PC-3 (cell line): Measurements from ENCODE around the gene PRUNE2.

Source experiments
- EZH2 ChIP-seq: fragments of 300-600 bp; sonication (generic); IDR thresholded peaks from one replicate; pipeline ENCODE4 v1.6.1; 2017; ENCODE audit warnings: antibody characterized with exemption, mild to moderate bottlenecking, low read length; ENCODE audit not compliant: unreplicated experiment
- EZH2phosphoT487 ChIP-seq: fragments of 300-600 bp; sonication (generic); IDR thresholded peaks from 2 replicates; pipeline ENCODE4 v1.6.1; 2018; ENCODE audit warnings: mild to moderate bottlenecking, antibody characterized with exemption, low read length, borderline replicate concordance
- TF ChIP-seq, protein P1 (sequence below): fragments of 300-600 bp; sonication (generic); conservative IDR thresholded peaks from 2 replicates; pipeline ENCODE4 v1.5.1; 2017; ENCODE audit warnings: antibody characterized with exemption, low read depth, mild to moderate bottlenecking, low read length

DNA sequence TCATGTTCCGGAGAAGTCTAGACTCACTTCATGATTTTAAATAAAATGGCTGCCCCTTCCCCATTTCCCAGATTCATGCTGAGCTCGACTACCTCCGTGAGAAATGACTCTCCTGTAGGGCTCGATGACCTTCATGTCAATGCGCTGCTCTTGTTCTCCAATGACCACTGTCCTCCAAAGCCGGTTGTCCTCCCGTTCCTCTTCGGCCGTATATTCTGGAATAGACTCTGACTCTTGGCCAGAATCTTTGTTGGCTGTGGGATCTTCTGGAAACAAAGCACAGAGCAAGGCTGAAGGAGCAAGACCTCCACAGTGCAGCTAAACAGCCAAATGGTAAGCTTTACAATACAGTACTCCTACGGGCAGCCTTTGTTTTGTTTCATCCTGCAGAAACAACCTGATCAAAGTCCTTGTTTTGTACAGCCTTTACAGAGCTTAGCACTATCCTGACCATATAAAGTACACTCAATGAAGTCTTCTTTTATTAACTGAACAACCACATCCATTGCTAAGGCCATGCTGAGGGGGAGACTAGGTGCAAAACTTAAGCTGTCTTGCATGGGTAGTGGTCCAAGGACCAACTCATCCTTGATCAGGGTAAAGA lies 261.2 kb downstream of the PRUNE2 start:
- TF ChIP-seq, protein P1, sequence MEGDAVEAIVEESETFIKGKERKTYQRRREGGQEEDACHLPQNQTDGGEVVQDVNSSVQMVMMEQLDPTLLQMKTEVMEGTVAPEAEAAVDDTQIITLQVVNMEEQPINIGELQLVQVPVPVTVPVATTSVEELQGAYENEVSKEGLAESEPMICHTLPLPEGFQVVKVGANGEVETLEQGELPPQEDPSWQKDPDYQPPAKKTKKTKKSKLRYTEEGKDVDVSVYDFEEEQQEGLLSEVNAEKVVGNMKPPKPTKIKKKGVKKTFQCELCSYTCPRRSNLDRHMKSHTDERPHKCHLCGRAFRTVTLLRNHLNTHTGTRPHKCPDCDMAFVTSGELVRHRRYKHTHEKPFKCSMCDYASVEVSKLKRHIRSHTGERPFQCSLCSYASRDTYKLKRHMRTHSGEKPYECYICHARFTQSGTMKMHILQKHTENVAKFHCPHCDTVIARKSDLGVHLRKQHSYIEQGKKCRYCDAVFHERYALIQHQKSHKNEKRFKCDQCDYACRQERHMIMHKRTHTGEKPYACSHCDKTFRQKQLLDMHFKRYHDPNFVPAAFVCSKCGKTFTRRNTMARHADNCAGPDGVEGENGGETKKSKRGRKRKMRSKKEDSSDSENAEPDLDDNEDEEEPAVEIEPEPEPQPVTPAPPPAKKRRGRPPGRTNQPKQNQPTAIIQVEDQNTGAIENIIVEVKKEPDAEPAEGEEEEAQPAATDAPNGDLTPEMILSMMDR, result no peak
- no peak for TF ChIP-seq EZH2
- no peak for TF ChIP-seq EZH2phosphoT487
